Hepatocyte (in vitro differentiated cells): ENCODE measurements around the gene MBOAT2. TPM values are rescaled to one million over a fixed set of nuclear protein-coding genes. Genes with fewer than 3 reads are reported as not detected.

Experiments used
- DNase-seq: peaks from one replicate; pipeline ENCODE4 v3.0.0-alpha.2; 2016; ENCODE audit warnings: low spot score
- H2AFZ ChIP-seq: fragments of 200-600 bp; sonication (generic); 2 replicates; pipeline ENCODE4 v1.6.0; 2016; ENCODE audit warnings: antibody characterized with exemption, mild to moderate bottlenecking
- H3K27ac ChIP-seq: fragments of 200-600 bp; sonication (generic); 2 replicates; pipeline ENCODE4 v1.5.1; 2016; ENCODE audit warnings: mild to moderate bottlenecking
- H3K27me3 ChIP-seq: fragments of 200-600 bp; sonication (generic); 2 replicates; pipeline ENCODE4 v1.6.1; 2016
- H3K36me3 ChIP-seq: fragments of 200-600 bp; sonication (generic); replicated peaks from 2 replicates; pipeline ENCODE4 v1.5.1; 2016; ENCODE audit warnings: low read depth; ENCODE audit not compliant: insufficient read depth
- H3K4me1 ChIP-seq: fragments of 200-600 bp; sonication (generic); 2 replicates; pipeline ENCODE4 v1.5.1; 2016; ENCODE audit warnings: mild to moderate bottlenecking, moderate library complexity; ENCODE audit not compliant: insufficient read depth
- H3K4me2 ChIP-seq: fragments of 200-600 bp; sonication (generic); 2 replicates; pipeline ENCODE4 v1.6.0; 2016
- H3K4me3 ChIP-seq: fragments of 200-600 bp; sonication (generic); 2 replicates; pipeline ENCODE4 v1.5.1; 2016; ENCODE audit warnings: mild to moderate bottlenecking
- H3K79me2 ChIP-seq: fragments of 200-600 bp; sonication (generic); 2 replicates; pipeline ENCODE4 v1.6.0; 2017; ENCODE audit warnings: mild to moderate bottlenecking
- H3K9me2 ChIP-seq: fragments of 200-600 bp; sonication (generic); replicated peaks from 2 replicates; pipeline ENCODE4 v1.6.0; 2017; ENCODE audit warnings: mild to moderate bottlenecking; ENCODE audit not compliant: insufficient read depth
- H3K9me3 ChIP-seq: fragments of 200-600 bp; sonication (generic); 2 replicates; pipeline ENCODE4 v1.5.1; 2016; ENCODE audit warnings: low read depth, mild to moderate bottlenecking
- H4K20me1 ChIP-seq: fragments of 200-600 bp; sonication (generic); 2 replicates; pipeline ENCODE4 v1.6.0; 2016; ENCODE audit warnings: mild to moderate bottlenecking; ENCODE audit not compliant: insufficient read depth, poor library complexity, severe bottlenecking
- EZH2 ChIP-seq: fragments of 200-600 bp; sonication (generic); IDR thresholded peaks from 2 replicates; pipeline ENCODE4 v1.6.1; 2016; ENCODE audit warnings: antibody characterized with exemption, mild to moderate bottlenecking, borderline replicate concordance
- EZH2phosphoT487 ChIP-seq: fragments of 200-600 bp; sonication (generic); IDR thresholded peaks from one replicate; pipeline ENCODE4 v1.6.1; 2018; ENCODE audit warnings: antibody characterized with exemption, mild to moderate bottlenecking, low read depth, moderate library complexity; ENCODE audit not compliant: unreplicated experiment, severe bottlenecking
- WGBS: methylation state at CpG from one replicate; pipeline ENCODE4 v1.1.6; 2016; ENCODE audit warnings: low lambda C conversion rate; ENCODE audit errors: missing lambda C conversion rate; 5-methylcytosine and 5-hydroxymethylcytosine counted together
- polyA plus RNA-seq: library from polyadenylated mRNA; unstranded; fragments of >200 nt; fragmentation: Nextera tagmentation; extraction: Ambion mirVana; gene quantifications from 2 replicates; pipeline ENCODE4 v1.2.1, GENCODE V29; 2016
- total RNA-seq: library from RNA; depleted of rRNA; stranded (reverse); fragments of >200 nt; gene quantifications from 2 replicates; pipeline ENCODE4 v1.2.3, GENCODE V29; 2014
- TF ChIP-seq, protein P1 (sequence below): fragments of 200-600 bp; sonication (generic); IDR thresholded peaks from 2 replicates; pipeline ENCODE4 v1.5.1; 2016; ENCODE audit warnings: antibody characterized with exemption, mild to moderate bottlenecking; ENCODE audit not compliant: poor library complexity

The MBOAT2 gene
- total and polyA plus RNA-seq, 2 experiments from 2014 or later = 22.8 to 35.2 TPM

DNA sequence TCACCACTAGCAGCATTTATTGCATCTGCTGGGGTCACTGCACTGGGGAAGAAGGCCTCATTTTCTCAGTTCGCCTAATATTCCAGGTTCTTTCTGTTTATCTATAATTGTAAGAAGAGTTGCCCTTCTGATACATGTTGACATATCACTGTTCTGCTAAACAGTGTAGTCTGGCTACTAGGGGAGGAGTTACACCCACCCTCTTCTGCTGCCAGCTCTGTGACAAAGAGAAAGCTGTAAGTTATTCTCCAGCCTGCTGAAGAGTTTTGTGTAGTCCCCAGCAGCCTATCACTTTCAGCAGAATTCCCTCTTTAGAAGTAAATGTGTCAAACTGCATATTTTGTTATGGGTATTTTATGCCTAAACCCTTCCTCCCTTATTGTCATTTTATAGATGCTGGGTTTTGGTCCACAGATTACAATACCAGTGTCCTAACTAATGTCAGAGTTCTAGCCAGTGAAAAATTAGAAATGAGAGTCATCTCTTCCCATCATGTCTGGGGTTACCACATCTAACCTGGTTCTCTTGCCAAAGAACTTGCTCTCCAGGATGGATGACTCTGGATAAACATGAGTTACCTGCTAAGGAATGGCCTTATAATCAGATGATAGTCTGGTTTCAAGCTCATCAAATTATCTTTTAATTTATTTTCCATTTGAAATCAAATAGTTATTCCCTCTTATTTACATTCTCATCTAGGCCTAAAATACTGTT lies 5.6 kb upstream of the MBOAT2 start:
- no peaks in the 10 kb centered on the region for H4K20me1 ChIP-seq
- no peaks in the 10 kb centered on the region for H3K9me2 ChIP-seq
- H3K4me1 ChIP-seq = no peaks in the 10 kb centered on the region
- DNase-seq = no peak
- peaks cover 4% of the 10 kb centered on the region for H3K27me3 ChIP-seq
- no peak overlapping the region for H3K4me2 ChIP-seq
- no peak for TF ChIP-seq EZH2phosphoT487
- no peak for TF ChIP-seq EZH2
- TF ChIP-seq, protein P1, sequence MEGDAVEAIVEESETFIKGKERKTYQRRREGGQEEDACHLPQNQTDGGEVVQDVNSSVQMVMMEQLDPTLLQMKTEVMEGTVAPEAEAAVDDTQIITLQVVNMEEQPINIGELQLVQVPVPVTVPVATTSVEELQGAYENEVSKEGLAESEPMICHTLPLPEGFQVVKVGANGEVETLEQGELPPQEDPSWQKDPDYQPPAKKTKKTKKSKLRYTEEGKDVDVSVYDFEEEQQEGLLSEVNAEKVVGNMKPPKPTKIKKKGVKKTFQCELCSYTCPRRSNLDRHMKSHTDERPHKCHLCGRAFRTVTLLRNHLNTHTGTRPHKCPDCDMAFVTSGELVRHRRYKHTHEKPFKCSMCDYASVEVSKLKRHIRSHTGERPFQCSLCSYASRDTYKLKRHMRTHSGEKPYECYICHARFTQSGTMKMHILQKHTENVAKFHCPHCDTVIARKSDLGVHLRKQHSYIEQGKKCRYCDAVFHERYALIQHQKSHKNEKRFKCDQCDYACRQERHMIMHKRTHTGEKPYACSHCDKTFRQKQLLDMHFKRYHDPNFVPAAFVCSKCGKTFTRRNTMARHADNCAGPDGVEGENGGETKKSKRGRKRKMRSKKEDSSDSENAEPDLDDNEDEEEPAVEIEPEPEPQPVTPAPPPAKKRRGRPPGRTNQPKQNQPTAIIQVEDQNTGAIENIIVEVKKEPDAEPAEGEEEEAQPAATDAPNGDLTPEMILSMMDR = no peak
- H3K36me3 ChIP-seq = no peaks in the 10 kb centered on the region
- no peaks in the 10 kb centered on the region for H3K9me3 ChIP-seq
- H3K79me2 ChIP-seq = peaks cover 5% of the 10 kb centered on the region
- H3K27ac ChIP-seq = no peak overlapping the region
- 78% methylated on average over 1 of the region's 1 CpG for WGBS
- no peak overlapping the region for H2AFZ ChIP-seq
- no peak overlapping the region for H3K4me3 ChIP-seq

- H2AFZ ChIP-seq = no peak overlapping the region
- no peaks in the 10 kb centered on the region for H3K9me2 ChIP-seq
- TF ChIP-seq, protein P1 = no peak
- TF ChIP-seq EZH2phosphoT487 = no peak
- TF ChIP-seq EZH2 = no peak
- no peaks in the 10 kb centered on the region for H3K27me3 ChIP-seq
- DNase-seq = no peak
- H3K27ac ChIP-seq = no peak overlapping the region
- no peaks in the 10 kb centered on the region for H3K4me1 ChIP-seq
- no peaks in the 10 kb centered on the region for H4K20me1 ChIP-seq
- H3K4me2 ChIP-seq = no peak overlapping the region
- 96% methylated on average over 3 of the region's 3 CpGs for WGBS
- H3K79me2 ChIP-seq = peaks cover 18% of the 10 kb centered on the region
- no peak overlapping the region for H3K4me3 ChIP-seq
- H3K9me3 ChIP-seq = no peaks in the 10 kb centered on the region
- H3K36me3 ChIP-seq = no peaks in the 10 kb centered on the region
These were observed 2.9 kb upstream of the MBOAT2 start for GRCh38 chr2:9006368-9006767.

GRCh38 chr2:9004338-9005204 lies 1.1 kb upstream of the MBOAT2 start:
- H3K9me3 ChIP-seq = no peaks in the 10 kb centered on the region
- no peaks in the 10 kb centered on the region for H3K27me3 ChIP-seq
- DNase-seq = no peak
- WGBS = 13% methylated on average over 25 of the region's 25 CpGs
- H2AFZ ChIP-seq = peak overlapping the region; percentile 91
- no peaks in the 10 kb centered on the region for H3K9me2 ChIP-seq
- no peaks in the 10 kb centered on the region for H3K36me3 ChIP-seq
- H3K27ac ChIP-seq = peak overlapping the region; percentile 92
- TF ChIP-seq EZH2phosphoT487 = no peak
- no peak for TF ChIP-seq EZH2
- TF ChIP-seq, protein P1 = no peak
- peak overlapping the region; percentile 88 for H3K4me2 ChIP-seq
- H3K4me3 ChIP-seq = peak overlapping the region; percentile 73
- H3K4me1 ChIP-seq = no peaks in the 10 kb centered on the region
- no peaks in the 10 kb centered on the region for H4K20me1 ChIP-seq
- H3K79me2 ChIP-seq = peaks cover 35% of the 10 kb centered on the region
